GM21786 (cell line): ENCODE results near the gene RTN4IP1.
"Not testable (repeated sequence)": the region's sequence is repeated elsewhere in the genome, so short reads cannot be mapped to it uniquely, and the experiment has no call there.

ENCODE experiments used
- ATAC-seq: cut with Tn5 transposase; IDR thresholded peaks from one replicate; pipeline ENCODE4 v1.9.1; 2021; ENCODE audit not compliant: unreplicated experiment

The RTN4IP1 gene

GRCh38 chr6:106628658-106629102, 618 bp downstream of the RTN4IP1 start:
- ATAC-seq = peak; percentile 6

- not testable (repeated sequence) for ATAC-seq
These were observed 1.5 kb downstream of the RTN4IP1 start for GRCh38 chr6:106627760-106628159.

- ATAC-seq = peak; percentile 45
These were observed 2.8 kb downstream of the RTN4IP1 start for GRCh38 chr6:106626485-106626884.

GRCh38 chr6:106623039-106623438, 6.3 kb downstream of the RTN4IP1 start:
- no peak for ATAC-seq

- ATAC-seq = no peak
These were observed 6.9 kb downstream of the RTN4IP1 start for GRCh38 chr6:106622412-106622811.

- ATAC-seq = no peak
These were observed 8.2 kb downstream of the RTN4IP1 start for GRCh38 chr6:106620931-106621672.

- no peak for ATAC-seq
These were observed 10.1 kb downstream of the RTN4IP1 start for GRCh38 chr6:106619223-106619622.

GRCh38 chr6:106618324-106618723, 11.0 kb downstream of the RTN4IP1 start:
- ATAC-seq = no peak

- no peak for ATAC-seq
These were observed 11.4 kb downstream of the RTN4IP1 start for GRCh38 chr6:106617857-106618256.

GRCh38 chr6:106617302-106617701, 12.0 kb downstream of the RTN4IP1 start:
- peak; percentile 79 for ATAC-seq

GRCh38 chr6:106614592-106615257, 14.6 kb downstream of the RTN4IP1 start:
- ATAC-seq = no peak

- no peak for ATAC-seq
These were observed 15.1 kb downstream of the RTN4IP1 start for GRCh38 chr6:106614166-106614565.

- ATAC-seq = no peak
These were observed 15.7 kb downstream of the RTN4IP1 start for GRCh38 chr6:106613590-106613989.

GRCh38 chr6:106612671-106613416, 16.5 kb downstream of the RTN4IP1 start:
- ATAC-seq = no peak

- no peak for ATAC-seq
These were observed 18.3 kb downstream of the RTN4IP1 start for GRCh38 chr6:106611030-106611429.

- ATAC-seq = peak; percentile 51
These were observed 19.6 kb downstream of the RTN4IP1 start for GRCh38 chr6:106609699-106610098.

- ATAC-seq = peak; percentile 68
These were observed 21.1 kb downstream of the RTN4IP1 start for GRCh38 chr6:106608080-106608668.

- ATAC-seq = no peak
These were observed 29.0 kb downstream of the RTN4IP1 start for GRCh38 chr6:106600329-106600728.

GRCh38 chr6:106599440-106599839, 29.9 kb downstream of the RTN4IP1 start:
- no peak for ATAC-seq

- ATAC-seq = no peak
These were observed 38.0 kb downstream of the RTN4IP1 start for GRCh38 chr6:106591111-106591825.

GRCh38 chr6:106588937-106589336, 40.4 kb downstream of the RTN4IP1 start:
- not testable (repeated sequence) for ATAC-seq
